Esophagus (tissue), 2 donors: Measurements from ENCODE around the gene PDE4D. TPM values are rescaled to one million over a fixed set of nuclear protein-coding genes. Genes with fewer than 3 reads are reported as not detected.

Experiments
- H3K27ac ChIP-seq, 2 donors: one replicate each; pipeline ENCODE4 v1.5.1; 2013; ENCODE audit warnings: low read depth in 2 of 2, mild to moderate bottlenecking in 2 of 2, inconsistent platforms in 1 of 2, low read length in 1 of 2, moderate library complexity in 1 of 2
- H3K27me3 ChIP-seq, 2 donors: one replicate each; pipeline ENCODE4 v1.6.1; 2013; ENCODE audit warnings: low read length in 2 of 2, control low read depth in 1 of 2, mild to moderate bottlenecking in 1 of 2; ENCODE audit not compliant: insufficient read depth in 2 of 2, control insufficient read depth in 1 of 2
- H3K36me3 ChIP-seq, 2 donors: one replicate each; pipeline ENCODE4 v1.6.1; 2013; ENCODE audit warnings: low read length in 1 of 2; ENCODE audit not compliant: control insufficient read depth in 2 of 2, insufficient read depth in 2 of 2
- H3K4me1 ChIP-seq, 2 donors: one replicate each; pipeline ENCODE4 v1.6.1; 2013; ENCODE audit warnings: low read length in 1 of 2; ENCODE audit not compliant: control insufficient read depth in 2 of 2, insufficient read depth in 2 of 2
- H3K4me3 ChIP-seq, 2 donors: one replicate each; pipeline ENCODE4 v1.5.1; 2013; ENCODE audit warnings: low read length in 2 of 2, mild to moderate bottlenecking in 2 of 2, low read depth in 1 of 2, moderate library complexity in 1 of 2
- H3K9me3 ChIP-seq, 2 donors: one replicate each; pipeline ENCODE4 v1.6.1; 2013; ENCODE audit warnings: mild to moderate bottlenecking in 2 of 2, low read depth in 1 of 2, low read length in 1 of 2, moderate library complexity in 1 of 2; ENCODE audit not compliant: control insufficient read depth in 2 of 2, insufficient read depth in 1 of 2
- WGBS, 2 donors: extraction: QIAGEN DNeasy Blood & Tissue Kit; methylation state at CpG; one replicate each; pipeline ENCODE4 v1.1.7; 2013; 5-methylcytosine and 5-hydroxymethylcytosine counted together
- polyA plus RNA-seq, 2 donors: library from polyadenylated mRNA; stranded (reverse); fragments of 200-250 nt; gene quantifications; one replicate each; pipeline ENCODE4 v1.2.3, GENCODE V29; 2013
- donor health status: healthy with polysubstance abuse.
- donor health status: Bipolar disorder and iron deficiency.

PDE4D gene
- polyA plus RNA-seq, 2 donors = 1.5 to 2.5 TPM

DNA sequence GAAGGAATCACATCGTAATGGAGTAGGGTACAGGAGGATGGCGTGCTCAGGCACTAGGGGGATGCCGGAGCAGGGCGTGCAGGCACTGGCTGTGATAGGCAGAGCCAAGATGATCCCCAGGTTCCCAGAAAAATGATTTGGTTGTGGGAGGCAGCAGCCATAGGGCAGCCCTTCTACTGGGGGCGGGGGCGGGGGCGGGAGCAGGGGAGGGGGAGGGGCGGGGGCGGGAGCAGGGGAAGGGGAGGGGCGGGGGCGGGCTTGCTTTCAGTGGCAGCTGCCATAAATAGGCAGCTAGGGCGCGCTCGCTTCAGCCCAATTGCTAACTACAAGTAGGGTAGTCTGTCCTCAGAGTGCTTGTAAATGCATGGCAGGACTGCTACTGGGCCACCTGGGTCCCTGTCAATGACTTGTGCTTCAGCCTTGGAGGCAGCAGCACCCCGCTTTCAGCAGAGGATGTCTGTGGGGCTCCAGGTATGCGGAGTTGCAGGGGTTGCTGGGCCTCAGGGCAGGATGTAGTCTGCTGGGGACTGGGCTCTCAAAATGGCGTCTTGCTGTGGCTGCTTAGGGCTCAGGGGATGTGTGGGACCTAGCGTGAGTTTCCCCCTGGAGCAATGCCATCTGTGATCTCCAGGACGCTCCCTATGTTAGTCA lies 956.4 kb downstream of the PDE4D start:
- no peak overlapping the region for H3K4me3 ChIP-seq
- no peak overlapping the region for H3K27ac ChIP-seq
- H3K27me3 ChIP-seq = no peaks in the 10 kb centered on the region
- 81 to 97% methylated on average over 12 to 14 of the region's 19 CpGs for WGBS, 2 donors
- no peaks in the 10 kb centered on the region for H3K9me3 ChIP-seq
- H3K36me3 ChIP-seq = no peaks in the 10 kb centered on the region
- H3K4me1 ChIP-seq = no peaks in the 10 kb centered on the region

DNA sequence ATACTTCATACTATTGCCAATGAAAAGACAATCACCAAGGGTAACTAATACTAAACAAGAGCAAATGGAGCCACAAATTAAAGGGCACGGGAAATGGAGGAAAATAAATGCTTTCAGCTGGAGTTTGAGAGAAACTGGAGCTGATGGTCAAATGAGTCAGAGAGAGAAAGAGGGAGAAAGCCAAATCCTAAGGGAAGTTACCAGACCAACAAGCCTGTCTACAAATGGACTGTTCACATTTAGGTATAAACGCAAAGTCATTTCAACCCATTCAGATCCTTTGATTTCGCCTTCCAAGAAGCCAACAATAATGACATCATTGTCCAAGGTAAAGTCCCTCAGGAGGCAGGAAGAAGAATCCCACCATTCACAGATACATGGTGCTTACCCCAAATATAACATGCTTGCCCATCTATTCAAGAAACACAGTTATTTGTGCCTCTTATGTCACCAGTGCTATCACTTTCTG lies 958.9 kb downstream of the PDE4D start:
- H3K9me3 ChIP-seq = no peaks in the 10 kb centered on the region
- 54 to 61% methylated on average over 3 of the region's 3 CpGs for WGBS, 2 donors

DNA sequence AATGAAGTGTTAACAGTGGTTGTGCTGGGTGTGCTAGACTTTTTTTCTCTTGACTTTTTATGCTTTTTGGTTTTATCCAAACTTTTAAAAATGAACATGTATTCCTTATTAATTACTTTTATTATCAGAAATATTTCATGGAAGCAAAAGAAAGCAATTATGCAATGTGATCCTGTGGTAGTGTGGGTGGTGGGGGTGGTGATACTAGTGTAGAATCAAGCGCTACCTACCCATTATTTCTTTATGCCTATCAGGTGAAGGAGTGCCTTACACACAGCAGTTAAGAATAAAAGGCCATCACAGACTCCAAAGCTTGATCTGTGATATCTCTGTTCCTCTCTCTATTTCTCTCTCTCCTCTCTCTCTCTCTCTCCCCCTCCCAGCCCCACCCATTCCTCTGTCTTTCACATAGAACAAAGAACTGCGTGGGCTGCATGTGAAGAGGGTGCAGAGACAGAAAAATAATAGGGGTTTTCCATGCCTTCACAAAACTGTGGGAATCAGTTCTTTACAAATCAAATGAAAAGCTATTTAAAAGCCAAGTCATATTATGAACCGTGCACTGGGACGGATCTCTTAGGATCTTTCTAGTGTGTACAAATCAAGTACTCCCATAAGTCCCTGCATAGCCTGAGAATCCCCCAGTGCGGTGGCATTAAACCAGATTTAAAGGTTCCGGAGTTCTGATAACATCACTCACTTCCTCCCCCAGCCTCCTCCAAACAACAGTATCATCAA lies 959.5 kb downstream of the PDE4D start:
- Histone ChIP-seq H3K27me3 (no peaks in the 10 kb centered on the region), H3K9me3 (no peaks in the 10 kb centered on the region), H3K36me3 (no peaks in the 10 kb centered on the region), H3K4me3 (no peak overlapping the region), H3K4me1 (no peaks in the 10 kb centered on the region), H3K27ac (no peak overlapping the region)
- WGBS, 2 donors = 61 to 64% methylated on average over 6 of the region's 6 CpGs

More for the DNA sequence above, 958.9 kb downstream of the PDE4D start:
- Histone ChIP-seq H3K27ac (no peak overlapping the region), H3K4me3 (no peak overlapping the region), H3K4me1 (no peaks in the 10 kb centered on the region), H3K36me3 (no peaks in the 10 kb centered on the region), H3K27me3 (no peaks in the 10 kb centered on the region)

DNA sequence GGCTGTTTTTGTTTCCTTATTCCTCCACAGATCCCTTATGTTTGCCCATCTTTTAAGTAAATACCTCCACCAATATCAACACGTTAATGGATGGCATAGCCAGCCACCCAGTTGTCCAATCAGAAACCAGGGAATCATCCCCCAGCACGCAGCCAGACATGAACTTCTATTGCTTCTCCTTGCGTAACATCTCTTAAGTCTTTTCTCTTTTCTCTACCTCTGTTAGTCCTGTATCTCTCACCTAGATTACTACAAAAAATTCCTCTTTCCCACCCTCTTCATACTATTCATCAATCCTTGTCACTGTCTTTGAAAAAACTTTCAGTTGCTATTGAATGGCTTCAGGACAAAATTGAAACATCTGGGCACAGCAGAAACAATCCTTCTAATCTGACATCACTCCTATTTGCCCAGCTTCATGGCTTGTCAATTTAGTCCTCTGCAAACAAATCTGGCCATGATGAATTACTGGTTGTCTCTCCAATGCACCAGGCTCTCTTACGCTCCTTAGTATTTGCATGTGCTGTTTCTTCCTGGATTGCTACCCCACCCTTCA lies 961.4 kb downstream of the PDE4D start:
- Histone ChIP-seq H3K36me3 (no peaks in the 10 kb centered on the region), H3K9me3 (no peaks in the 10 kb centered on the region), H3K27me3 (no peaks in the 10 kb centered on the region), H3K4me1 (no peaks in the 10 kb centered on the region), H3K4me3 (no peak overlapping the region), H3K27ac (no peak overlapping the region)
- WGBS, 2 donors = 56 to 72% methylated on average over 4 of the region's 4 CpGs

DNA sequence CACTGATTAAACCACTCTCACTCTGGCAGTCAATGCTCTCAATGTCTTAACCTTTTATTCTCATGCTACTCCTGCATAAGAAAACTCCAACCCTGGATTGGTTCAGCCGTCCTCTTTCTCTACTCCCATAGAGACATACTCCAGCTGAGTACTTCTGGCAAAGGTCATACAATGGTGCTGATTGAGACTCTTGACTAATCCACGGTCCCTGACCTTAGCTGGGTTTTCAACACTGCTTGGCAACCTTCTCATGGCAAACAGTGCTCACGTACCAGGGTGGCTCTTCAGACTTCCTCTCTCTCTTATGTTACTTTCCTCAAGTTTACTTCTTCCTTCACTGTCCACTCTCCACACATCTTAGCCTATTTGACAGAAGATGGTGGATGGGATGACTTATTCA lies 963.0 kb downstream of the PDE4D start:
- no peak overlapping the region for H3K27ac ChIP-seq
- no peaks in the 10 kb centered on the region for H3K9me3 ChIP-seq
- H3K4me1 ChIP-seq = no peaks in the 10 kb centered on the region
- no peaks in the 10 kb centered on the region for H3K27me3 ChIP-seq
- no peaks in the 10 kb centered on the region for H3K36me3 ChIP-seq
- WGBS, 2 donors = 76 to 93% methylated on average over 3 of the region's 3 CpGs
- H3K4me3 ChIP-seq = no peak overlapping the region

DNA sequence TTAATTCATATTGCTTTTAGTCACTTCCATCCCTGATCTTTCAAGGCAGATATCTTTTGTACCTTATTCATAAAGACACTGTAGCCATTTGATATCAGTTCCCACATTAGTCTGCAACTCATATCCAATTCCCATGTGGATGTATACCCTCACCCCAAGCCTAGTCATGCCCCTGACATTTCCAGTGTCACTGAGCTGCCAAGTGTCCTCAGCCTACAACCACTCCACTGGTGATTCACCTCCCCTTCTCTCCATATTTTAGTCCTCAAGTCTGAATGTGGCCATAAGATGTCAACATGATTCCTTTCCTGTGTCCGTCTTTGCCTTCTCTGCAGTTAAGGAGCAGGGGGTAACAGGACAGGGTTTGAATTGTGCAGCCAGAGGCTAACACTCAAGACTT lies 963.8 kb downstream of the PDE4D start:
- WGBS, 2 donors = 86 to 94% methylated on average over 1 of the region's 1 CpG
- H3K36me3 ChIP-seq = no peaks in the 10 kb centered on the region
- no peaks in the 10 kb centered on the region for H3K9me3 ChIP-seq

DNA sequence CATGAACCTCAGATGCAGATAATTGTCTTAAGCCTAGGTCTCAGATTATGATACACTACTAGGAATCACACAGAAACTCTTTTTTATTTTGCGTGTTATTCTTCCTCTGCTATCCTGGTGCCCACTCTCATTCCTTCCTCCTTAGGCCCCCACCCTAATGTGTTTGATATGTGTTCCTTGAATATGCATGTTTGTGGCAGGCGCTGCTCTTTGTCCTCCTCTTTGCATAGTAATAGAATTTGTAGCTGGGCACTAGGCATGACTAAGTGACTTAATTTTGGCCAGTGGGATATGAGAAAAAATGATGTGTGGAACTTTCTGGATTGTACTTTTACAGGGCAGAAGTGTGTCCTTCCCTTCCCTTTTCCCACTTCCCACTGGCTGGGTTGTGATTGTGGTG lies 965.6 kb downstream of the PDE4D start:
- Histone ChIP-seq H3K9me3 (no peaks in the 10 kb centered on the region), H3K36me3 (no peaks in the 10 kb centered on the region), H3K27me3 (no peaks in the 10 kb centered on the region), H3K4me3 (no peak overlapping the region), H3K4me1 (peaks cover 0 to under 1% of the 10 kb centered on the region in 2 donors), H3K27ac (no peak overlapping the region)
- WGBS, 2 donors = 95 to 100% methylated on average over 2 of the region's 2 CpGs

More for the DNA sequence above, 963.8 kb downstream of the PDE4D start:
- H3K27me3 ChIP-seq = no peaks in the 10 kb centered on the region
- H3K4me1 ChIP-seq = no peaks in the 10 kb centered on the region
- no peak overlapping the region for H3K4me3 ChIP-seq
- no peak overlapping the region for H3K27ac ChIP-seq

DNA sequence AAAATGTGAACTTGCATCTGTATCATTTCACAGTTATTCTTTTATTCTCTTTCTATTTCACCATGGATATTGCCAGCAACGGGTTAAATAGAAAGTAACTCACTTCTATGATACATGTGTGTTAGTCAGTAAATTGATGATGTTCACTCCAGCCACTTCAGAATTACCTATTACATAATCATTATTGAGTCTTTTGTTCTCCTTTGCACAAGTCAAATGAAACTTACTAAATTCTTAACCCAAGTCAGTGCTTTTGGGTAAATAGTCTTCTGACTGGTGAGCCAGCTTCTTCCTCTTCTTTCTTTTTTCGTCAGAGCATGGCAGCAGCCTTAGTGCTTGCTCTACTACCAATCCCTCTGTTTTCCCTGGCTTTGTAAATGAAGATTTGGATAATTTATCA lies 966.3 kb downstream of the PDE4D start:
- no peaks in the 10 kb centered on the region for H3K27me3 ChIP-seq
- no peak overlapping the region for H3K27ac ChIP-seq
- peaks cover 0 to 3% of the 10 kb centered on the region in 2 donors for H3K4me1 ChIP-seq
- no peaks in the 10 kb centered on the region for H3K36me3 ChIP-seq
- 54 to 68% methylated on average over 2 of the region's 2 CpGs for WGBS, 2 donors
- H3K4me3 ChIP-seq = no peak overlapping the region
- no peaks in the 10 kb centered on the region for H3K9me3 ChIP-seq

DNA sequence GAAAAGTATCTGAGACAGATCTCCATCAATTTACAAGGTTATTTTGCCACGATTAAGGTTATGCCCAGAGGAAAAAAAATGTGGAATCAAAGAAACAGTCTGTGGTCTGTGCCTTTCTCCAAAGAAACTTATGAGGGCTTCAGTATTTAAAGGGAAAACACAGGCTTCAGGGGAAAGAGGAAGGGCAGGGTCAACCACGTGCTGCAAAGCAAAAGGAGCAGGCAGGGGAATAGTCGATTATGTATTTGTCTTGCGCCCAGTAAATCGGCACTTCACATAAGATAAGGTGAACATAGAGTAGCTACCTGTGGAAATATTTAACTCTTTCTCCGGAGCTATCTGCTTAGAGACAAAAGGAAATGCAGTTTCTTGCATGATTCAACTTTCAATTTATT lies 967.0 kb downstream of the PDE4D start:
- no peaks in the 10 kb centered on the region for H3K9me3 ChIP-seq
- H3K36me3 ChIP-seq = no peaks in the 10 kb centered on the region
- H3K4me1 ChIP-seq = peaks cover 0 to 3% of the 10 kb centered on the region in 2 donors
- H3K27me3 ChIP-seq = no peaks in the 10 kb centered on the region
- H3K4me3 ChIP-seq = no peak overlapping the region
- H3K27ac ChIP-seq = no peak overlapping the region
- WGBS, 2 donors = 27 to 29% methylated on average over 6 of the region's 6 CpGs
